Fibroblast of skin of left biceps (primary cell): ENCODE results near the gene ACTL6B.
"Not testable (repeated sequence)": the region's sequence is repeated elsewhere in the genome, so short reads cannot be mapped to it uniquely, and the experiment has no call there.

Experiments
- DNase-seq, 2 experiments: peaks; one replicate each; pipeline ENCODE4 v3.0.0-alpha.2; 2013; ENCODE audit warnings: low read depth in 2 of 2

Gene ACTL6B

GRCh38 chr7:100671353-100672327 is 15.4 kb upstream of the ACTL6B start:
- DNase-seq: no peak

DNA sequence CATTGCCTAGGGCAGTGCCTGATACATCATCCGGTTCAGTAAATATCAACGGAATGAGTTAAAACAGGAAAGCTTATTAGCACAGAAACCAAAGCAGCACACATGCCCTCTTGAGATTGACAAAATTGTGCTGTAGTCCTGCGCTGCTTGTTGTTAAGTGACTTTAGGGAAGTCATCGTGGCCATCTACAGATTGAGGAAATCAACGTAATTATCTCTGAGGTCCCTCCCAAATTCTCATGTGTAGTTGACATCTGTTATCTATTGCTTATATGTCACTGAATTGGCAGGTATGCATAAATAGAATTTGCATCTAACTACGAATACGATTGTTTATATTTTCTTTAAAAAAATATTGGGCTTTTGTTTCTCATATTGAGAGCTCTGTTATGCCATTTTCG is 13.8 kb upstream of the ACTL6B start:
- no peak for DNase-seq

DNA sequence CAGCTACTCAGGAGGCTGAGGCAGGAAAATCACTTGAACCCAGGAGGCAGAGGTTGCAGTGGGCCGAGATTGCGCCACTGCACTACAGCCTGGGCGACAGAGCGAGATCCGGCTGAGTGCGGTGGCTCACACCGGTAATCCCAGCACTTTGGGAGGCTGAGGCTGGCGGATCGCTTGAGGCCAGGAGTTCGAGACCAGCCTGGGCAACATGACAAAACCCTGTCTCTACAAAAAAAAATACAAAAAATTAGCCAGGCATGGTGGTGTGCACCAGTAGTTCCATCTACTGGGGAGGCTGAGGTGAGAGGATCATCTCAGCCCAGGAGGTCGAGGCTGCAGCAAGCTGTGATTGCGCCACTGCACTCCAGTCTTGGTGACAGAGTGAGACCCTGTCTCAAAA is 12.9 kb upstream of the ACTL6B start:
- not testable (repeated sequence) for DNase-seq

DNA sequence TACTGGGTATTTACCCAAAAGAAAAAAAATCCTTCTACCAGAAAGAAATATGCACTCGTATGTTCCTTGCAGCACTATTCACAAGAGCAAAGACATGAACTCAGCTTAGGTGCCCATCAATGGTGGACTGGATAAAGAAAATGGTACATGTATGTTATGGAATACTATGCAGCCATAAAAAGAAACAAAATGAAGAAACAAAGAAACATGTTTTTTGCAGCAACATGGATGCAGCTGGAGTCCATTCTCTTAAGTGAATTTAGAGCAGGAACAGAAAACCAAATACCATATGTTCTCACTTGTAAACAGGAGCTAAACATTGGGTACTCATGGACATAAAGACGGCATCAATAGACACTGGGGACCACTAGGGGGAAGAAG is 11.8 kb upstream of the ACTL6B start:
- DNase-seq: no peak

GRCh38 chr7:100667331-100668068 is 11.3 kb upstream of the ACTL6B start:
- no peak for DNase-seq

GRCh38 chr7:100665168-100665726 is 9.0 kb upstream of the ACTL6B start:
- no peak for DNase-seq

- DNase-seq: not testable (repeated sequence)
Observed at GRCh38 chr7:100662194-100662776, 6.0 kb upstream of the ACTL6B start.

DNA sequence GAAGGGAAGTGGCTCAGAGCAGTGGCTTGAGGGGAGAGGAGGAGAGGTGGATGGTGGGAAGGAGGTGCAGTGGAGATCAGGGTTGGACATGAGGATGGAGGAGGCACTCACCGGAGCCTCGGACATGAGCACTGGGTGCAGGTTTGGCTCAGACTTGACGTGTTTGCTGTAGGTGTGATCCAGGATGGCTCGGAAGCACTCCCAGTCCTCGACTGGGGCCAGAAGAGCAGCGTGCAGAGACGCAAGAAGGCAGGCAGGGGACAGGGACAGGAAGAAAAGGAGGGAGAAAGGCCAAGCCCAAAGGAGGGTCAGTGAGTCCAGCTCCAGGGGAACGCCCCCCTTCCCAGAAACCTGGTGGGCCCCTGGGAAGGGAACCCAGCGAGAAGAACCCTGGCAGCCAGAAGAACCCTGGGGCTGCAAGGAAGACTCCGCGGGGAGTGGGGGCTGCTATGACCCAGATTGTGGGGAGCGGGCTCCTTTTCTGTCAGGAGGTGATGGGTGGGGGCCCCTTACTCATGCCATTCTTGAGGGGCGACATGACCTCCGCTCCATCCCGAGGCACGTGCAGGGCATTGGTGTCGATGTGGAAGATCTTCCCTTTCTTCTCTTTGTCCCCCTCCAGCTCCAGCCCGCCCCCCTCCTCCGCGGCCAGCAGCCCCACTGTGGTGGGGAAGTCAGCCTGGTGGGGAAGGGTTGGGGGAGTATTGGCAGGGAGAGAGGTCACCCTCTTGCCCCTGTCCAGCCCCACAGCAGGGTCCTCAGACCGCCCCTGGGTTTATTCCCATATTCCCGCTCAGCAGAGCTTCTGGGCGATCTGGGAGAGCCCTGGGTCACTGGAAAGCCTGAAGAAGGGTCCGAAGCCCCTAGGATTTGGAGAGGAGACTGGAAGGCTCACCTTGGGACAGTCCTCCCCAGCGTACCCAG is 1.1 kb downstream of the ACTL6B start:
- no peak for DNase-seq

DNA sequence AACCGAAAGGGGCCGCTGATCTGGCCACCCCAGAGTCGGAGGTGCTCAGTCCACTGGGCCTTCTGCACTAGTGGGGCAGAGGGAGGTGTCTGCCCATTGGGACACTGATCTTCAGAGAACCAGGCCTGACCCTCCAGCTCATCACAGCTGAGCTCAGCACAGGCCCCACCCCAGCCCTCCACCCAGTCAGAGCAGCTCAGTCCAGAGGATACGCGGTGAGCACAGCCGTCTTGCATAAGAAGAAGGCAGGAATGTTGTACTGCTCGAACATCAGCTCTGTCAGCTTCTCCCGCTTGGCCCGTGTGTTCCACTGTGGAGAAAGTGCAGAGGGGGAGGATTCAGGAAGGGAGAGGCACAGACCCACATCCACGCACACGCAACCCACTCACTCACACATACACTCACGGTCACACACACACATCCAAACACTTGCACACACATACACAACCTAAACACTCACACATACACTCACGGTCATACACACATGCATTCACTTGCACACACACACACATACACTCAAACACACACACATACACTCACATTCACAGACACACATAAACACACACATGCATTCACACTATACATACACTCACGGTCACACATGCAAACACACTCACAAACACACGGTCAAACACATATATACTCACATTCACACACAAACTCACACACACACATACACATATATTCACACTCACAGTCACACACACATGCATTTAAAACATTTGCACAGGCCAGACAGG is 6.3 kb downstream of the ACTL6B start:
- DNase-seq: no peak

DNA sequence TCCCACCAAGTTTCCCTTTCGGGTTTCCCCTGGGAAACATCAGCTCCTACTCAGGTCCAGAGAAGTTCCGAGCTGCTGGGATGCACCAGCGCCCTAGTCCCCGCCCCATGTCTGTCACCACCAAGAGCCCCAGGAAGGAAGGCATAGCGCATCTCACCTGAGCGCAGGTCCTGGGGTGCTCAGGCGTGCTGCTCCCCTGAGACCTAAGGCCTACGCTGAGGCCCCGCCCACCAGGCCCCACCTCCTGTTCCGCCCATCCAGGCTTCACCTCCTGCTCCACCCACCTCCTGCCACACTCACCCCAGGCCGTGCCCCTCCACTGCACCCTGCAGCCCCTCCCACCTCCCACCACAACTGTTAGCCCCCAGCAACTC is 13.7 kb downstream of the ACTL6B start:
- DNase-seq: no peak

DNA sequence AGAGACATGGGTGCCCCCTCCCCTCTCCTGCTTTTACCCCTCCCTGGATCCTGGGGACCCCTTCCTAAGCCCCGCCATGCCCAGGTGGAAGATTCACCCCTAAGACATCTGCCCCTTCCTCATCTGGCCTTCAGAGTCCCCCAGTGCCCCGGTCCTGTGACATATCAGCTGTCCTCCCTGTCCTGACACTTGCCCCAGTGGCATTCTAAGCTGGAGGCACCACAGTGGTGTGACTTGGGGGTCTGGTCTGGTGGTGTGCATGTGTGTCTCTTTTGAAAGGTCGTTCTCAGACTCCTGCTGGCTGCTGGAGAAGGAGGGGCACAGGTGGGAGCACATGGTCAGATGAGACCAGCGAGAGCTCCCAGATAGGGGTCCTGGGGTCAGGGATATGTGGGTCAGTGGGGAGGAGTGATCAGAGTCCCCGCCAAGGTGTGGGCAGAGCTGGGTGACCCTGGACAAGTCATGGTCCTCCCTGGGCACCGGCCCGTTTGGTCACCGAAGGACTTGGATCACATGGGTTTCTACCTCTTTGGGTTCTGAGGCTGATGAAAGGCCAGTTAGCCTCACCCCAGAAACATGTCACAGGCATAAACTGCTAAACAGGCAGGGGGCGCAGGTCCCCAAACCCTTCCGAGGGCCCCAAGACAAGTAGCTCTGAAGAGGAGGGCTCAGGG is 14.3 kb downstream of the ACTL6B start:
- no peak for DNase-seq

DNA sequence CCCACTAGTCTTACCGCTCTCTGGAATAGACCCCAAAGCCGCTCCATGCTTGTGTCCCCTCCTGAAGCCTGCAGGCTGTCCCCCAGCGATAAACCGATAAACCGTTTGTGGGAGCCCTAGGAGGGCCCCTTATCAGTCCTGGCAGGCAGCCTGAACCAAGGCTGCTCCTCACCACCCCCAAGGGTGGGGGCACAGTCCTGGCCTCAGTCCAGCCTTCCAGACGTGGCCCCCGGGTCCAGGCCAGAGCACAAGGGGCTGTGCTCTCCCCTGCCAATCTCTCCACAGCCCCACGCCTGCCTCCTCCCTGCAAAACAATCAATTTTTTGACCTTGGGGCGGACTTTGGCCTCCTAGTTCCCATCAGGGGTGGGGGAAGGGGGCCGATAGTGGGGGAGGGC is 14.8 kb downstream of the ACTL6B start, which contains the start of gene TFR2:
Gene TFR2 (minus strand): TSS at position 90 of the 397 bp plus-strand sequence. CDS start 43 bp downstream, at position 47.
- no peak for DNase-seq

GRCh38 chr7:100640517-100641440 is 15.5 kb downstream of the ACTL6B start:
- DNase-seq: no peak

GRCh38 chr7:100639995-100640516 is 16.2 kb downstream of the ACTL6B start:
- DNase-seq: no peak

- no peak for DNase-seq
Observed at GRCh38 chr7:100632951-100633717, 23.1 kb downstream of the ACTL6B start.

GRCh38 chr7:100630066-100630465 is 26.2 kb downstream of the ACTL6B start:
- no peak for DNase-seq

DNA sequence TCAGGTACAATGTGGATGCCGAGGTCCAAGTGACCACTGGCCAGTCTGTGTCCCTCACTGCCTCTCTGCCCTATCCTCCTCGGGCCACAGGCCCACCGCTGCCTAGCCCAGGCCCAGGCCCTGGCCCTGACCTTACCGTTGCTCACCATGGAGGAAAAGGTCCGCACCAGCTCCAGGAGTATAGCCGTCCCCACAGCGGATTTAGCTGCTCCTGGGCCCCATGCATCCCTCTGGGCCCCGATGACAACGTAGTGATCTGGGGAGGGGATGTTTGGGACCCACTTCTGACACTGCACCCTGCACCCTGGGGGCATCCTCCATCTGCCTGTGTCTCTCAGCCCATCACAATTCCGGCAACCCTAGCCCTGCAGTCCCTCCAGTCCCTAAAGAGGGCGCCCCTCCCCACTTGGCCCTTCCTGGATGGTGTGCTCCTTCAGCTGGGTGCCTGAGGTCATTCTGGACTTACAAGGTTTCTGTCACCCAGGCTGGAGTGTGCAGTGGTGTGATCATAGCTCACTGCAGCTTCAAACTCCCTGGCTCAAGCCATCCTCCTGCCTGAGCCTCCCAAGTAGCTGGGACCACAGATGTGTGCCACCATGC is 27.0 kb downstream of the ACTL6B start:
- no peak for DNase-seq
